ENCODE data around the gene POFUT1. TPM values are rescaled to one million over a fixed set of nuclear protein-coding genes. Genes with fewer than 3 reads are reported as not detected.

Gene POFUT1
- polyA plus RNA-seq, 1 of the 3 experiments (the other 2 are of a cell fraction): 35.6 TPM

GRCh38 chr20:32224463-32224862 lies 16.8 kb downstream of the POFUT1 start:
- H3K36me3 ChIP-seq (replicated peaks in 1 of 2; ENCODE audit: control insufficient read depth in 1 of 2, insufficient read depth in 2 of 2, low read length in 1 of 2): peaks cover 12 to 35% of the 10 kb centered on the region in 2 experiments

More at GRCh38 chr20:32224463-32224862, 16.8 kb downstream of the POFUT1 start:
- Histone ChIP-seq H3K9ac (no peak overlapping the region), H3K79me2 (ENCODE audit: insufficient read depth) (no peaks in the 10 kb centered on the region), H3K4me1 (ENCODE audit: control insufficient read depth in 1 of 2, insufficient read depth in 2 of 2, low read depth in 1 of 2, low read length in 1 of 2) (no peaks in the 10 kb centered on the region), H4K20me1 (ENCODE audit: insufficient read depth) (no peaks in the 10 kb centered on the region), H3K4me2 (no peak overlapping the region), H3K27me3 (ENCODE audit: insufficient read depth) (no peaks in the 10 kb centered on the region), H3K9me3 (no peaks in the 10 kb centered on the region), H2AFZ (ENCODE audit: low read depth) (no peak overlapping the region), H3F3A (replicated peaks; ENCODE audit: insufficient read depth) (no peaks in the 10 kb centered on the region), H3K4me3 (ENCODE audit: low read depth in 2 of 2, low read length in 1 of 2) (no peak overlapping the region), H3K27ac (ENCODE audit: low read depth in 2 of 2, low read length in 1 of 2) (no peak overlapping the region), H3K9me2 (no peaks in the 10 kb centered on the region)
- no peak for DNase-seq
- POLR2A ChIA-PET: no interaction called here
- CTCF ChIA-PET: interaction anchor here (1.7 kb wide), 1 partner anchor 391 kb away, joined by 4 read pairs; no protein-coding TSS in a partner anchor
- 88% methylated on average over 4 of the region's 4 CpGs for WGBS (ENCODE audit: low lambda C conversion rate)
- TF ChIP-seq TAF1 (IDR thresholded peaks at IDR 0.05; ENCODE audit: borderline replicate concordance, low read depth, low read length) (no peak), PBX3 (IDR thresholded peaks at IDR 0.05) (no peak), CHD2 (IDR thresholded peaks at IDR 0.05; ENCODE audit: low read length, partially characterized antibody) (no peak), REST (IDR thresholded peaks at IDR 0.05; ENCODE audit: low read depth, low read length) (no peak), IRF3 (IDR thresholded peaks at IDR 0.05; ENCODE audit: low read depth, low read length) (no peak), FOSL2 (IDR thresholded peaks at IDR 0.05; ENCODE audit: borderline replicate concordance, low read depth) (no peak), USF1 (IDR thresholded peaks at IDR 0.05; ENCODE audit: borderline replicate concordance, low read depth) (no peak), RFX5 (IDR thresholded peaks at IDR 0.05; ENCODE audit: low read length) (no peak), GABPA (IDR thresholded peaks at IDR 0.05; ENCODE audit: low read depth) (no peak), EP300 (IDR thresholded peaks at IDR 0.05; ENCODE audit: borderline replicate concordance in 1 of 2, low read depth in 1 of 2, low read length in 1 of 2) (no peak), FOXM1 (IDR thresholded peaks at IDR 0.05; ENCODE audit: low read depth) (no peak), RCOR1 (IDR thresholded peaks at IDR 0.05; ENCODE audit: low read length) (no peak), USF2 (IDR thresholded peaks at IDR 0.05; ENCODE audit: borderline replicate concordance, low read depth, low read length) (no peak), NRF1 (IDR thresholded peaks at IDR 0.05; ENCODE audit: low read depth, low read length) (no peak)

Data from SK-N-SH (cell line).